DND-41 (cell line): Measurements from ENCODE around the gene FARP2.

Experiments
- EZH2 ChIP-seq: IDR thresholded peaks from 3 replicates; pipeline ENCODE4 v1.6.1; 2012; ENCODE audit warnings: borderline replicate concordance, low read depth, mild to moderate bottlenecking, moderate library complexity, low read length, inconsistent platforms; ENCODE audit not compliant: severe bottlenecking
- TF ChIP-seq, protein P1 (sequence below): IDR thresholded peaks from 2 replicates; pipeline ENCODE4 v1.5.1; 2012; ENCODE audit warnings: borderline replicate concordance, low read length, moderate library complexity, mild to moderate bottlenecking; ENCODE audit not compliant: poor library complexity, severe bottlenecking; ENCODE audit errors: extremely low read depth

DNA sequence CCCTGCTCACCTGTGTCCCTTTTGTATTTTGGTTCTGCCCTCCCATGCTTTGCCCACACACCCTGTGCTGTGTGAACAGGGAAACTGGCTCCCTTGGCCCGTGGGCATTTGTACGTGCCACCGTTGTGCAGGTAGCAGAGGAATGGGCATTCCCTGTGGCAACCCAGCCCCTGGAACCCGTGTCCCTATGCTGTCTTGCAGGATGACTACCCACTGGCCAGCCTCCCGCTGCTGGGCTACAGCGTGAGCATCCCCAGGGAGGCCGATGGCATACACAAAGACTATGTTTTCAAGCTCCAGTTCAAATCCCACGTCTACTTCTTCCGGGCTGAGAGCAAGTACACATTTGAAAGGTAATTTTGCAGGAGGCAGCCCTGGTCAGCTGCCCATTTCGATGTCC lies 137.0 kb downstream of the FARP2 start:
- no peak for TF ChIP-seq EZH2
- TF ChIP-seq, protein P1, sequence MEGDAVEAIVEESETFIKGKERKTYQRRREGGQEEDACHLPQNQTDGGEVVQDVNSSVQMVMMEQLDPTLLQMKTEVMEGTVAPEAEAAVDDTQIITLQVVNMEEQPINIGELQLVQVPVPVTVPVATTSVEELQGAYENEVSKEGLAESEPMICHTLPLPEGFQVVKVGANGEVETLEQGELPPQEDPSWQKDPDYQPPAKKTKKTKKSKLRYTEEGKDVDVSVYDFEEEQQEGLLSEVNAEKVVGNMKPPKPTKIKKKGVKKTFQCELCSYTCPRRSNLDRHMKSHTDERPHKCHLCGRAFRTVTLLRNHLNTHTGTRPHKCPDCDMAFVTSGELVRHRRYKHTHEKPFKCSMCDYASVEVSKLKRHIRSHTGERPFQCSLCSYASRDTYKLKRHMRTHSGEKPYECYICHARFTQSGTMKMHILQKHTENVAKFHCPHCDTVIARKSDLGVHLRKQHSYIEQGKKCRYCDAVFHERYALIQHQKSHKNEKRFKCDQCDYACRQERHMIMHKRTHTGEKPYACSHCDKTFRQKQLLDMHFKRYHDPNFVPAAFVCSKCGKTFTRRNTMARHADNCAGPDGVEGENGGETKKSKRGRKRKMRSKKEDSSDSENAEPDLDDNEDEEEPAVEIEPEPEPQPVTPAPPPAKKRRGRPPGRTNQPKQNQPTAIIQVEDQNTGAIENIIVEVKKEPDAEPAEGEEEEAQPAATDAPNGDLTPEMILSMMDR, result no peak
